Vagina (tissue), 2 donors: ENCODE data around the gene MRPS10.

Experiments
- CTCF ChIP-seq, 3 experiments: fragments of 450-650 bp in 2 of 3; fragments of 200-600 bp in 1 of 3; sonication (generic) in 1 of 3; IDR thresholded peaks; one replicate each; pipeline ENCODE4 v1.5.1; 2017 to 2019; ENCODE audit warnings: antibody characterized with exemption in 3 of 3, mild to moderate bottlenecking in 2 of 3, moderate library complexity in 2 of 3
- POLR2A ChIP-seq, 2 donors: fragments of 450-650 bp; IDR thresholded peaks; one replicate each; pipeline ENCODE4 v1.6.1; 2017; ENCODE audit warnings: antibody characterized with exemption in 2 of 2, mild to moderate bottlenecking in 2 of 2, moderate library complexity in 2 of 2

DNA sequence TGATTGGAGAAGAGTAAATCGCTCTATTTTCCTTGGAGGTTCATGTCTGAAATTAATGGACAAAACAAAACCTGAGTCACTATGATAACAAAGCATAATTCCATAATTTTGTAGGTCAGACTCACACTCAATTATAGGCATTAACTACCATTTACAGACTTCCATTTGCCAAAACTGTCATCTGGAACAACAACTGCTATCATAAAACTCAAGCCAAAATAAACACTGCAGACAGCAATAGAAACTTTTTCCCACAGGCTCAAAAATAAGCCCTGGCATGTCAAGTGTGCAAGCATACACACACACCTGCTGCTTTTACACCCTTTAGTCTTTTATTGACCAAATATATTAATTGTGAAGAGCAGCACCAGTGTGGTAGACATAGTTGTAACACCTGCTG is 7.1 kb downstream of the MRPS10 start:
- no peak for TF ChIP-seq POLR2A (IDR thresholded peaks at IDR 0.05)
- no peak for TF ChIP-seq CTCF (IDR thresholded peaks at IDR 0.05)
